HG02759 (cell line): ENCODE measurements around the gene CASZ1.

Experiments
- ATAC-seq: cut with Tn5 transposase; IDR thresholded peaks from one replicate; pipeline ENCODE4 v1.9.1; 2021; ENCODE audit warnings: mild to moderate bottlenecking, moderate library complexity; ENCODE audit not compliant: unreplicated experiment

CASZ1 gene

GRCh38 chr1:10589074-10589473 lies 207.4 kb downstream of the CASZ1 start:
- ATAC-seq = no peak

- ATAC-seq = no peak
Measured at GRCh38 chr1:10588640-10589039, 207.8 kb downstream of the CASZ1 start.
